GM19240 (cell line): ENCODE measurements around the gene ACTN1.

Experiments
- DNase-seq: peaks from one replicate; pipeline ENCODE4 v3.0.0; 2011; ENCODE audit warnings: low spot score; ENCODE audit not compliant: insufficient read length

ACTN1 gene

DNA sequence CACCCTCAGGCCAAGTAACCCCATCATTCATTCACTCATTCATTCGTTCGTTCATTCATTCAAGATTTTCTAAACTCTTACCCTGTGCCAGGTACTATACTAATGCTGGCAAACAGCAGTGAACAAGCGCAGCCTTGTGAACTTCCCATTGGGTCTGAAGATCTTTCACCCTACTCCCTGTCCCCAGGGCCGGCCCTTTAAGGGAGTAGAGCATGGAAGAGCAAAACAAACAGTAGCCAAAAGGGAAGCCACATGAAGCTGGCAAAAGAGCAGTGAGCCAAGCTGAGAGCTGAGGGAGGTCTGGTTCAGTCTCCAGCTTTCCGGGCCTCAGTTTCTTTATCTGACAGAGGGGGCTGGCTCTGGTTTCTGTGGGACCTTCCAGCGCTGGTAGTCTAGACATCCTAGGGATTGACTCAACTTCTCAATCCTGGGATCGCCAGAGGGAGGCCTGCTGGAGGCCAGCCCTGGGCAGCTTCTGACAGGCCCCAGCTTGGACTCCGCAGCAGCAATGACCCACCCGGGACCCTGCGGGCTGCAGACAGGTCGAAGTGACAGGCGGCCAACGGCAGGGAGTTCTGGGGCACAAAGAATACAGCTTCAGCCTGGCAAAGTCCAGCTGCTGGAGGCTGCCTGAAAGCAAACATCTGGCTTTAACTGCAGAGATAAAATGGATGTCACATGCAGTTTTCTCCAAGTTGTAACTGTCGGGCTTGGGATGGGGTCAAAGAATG, 27.1 kb downstream of the ACTN1 start:
- DNase-seq: no peak

DNA sequence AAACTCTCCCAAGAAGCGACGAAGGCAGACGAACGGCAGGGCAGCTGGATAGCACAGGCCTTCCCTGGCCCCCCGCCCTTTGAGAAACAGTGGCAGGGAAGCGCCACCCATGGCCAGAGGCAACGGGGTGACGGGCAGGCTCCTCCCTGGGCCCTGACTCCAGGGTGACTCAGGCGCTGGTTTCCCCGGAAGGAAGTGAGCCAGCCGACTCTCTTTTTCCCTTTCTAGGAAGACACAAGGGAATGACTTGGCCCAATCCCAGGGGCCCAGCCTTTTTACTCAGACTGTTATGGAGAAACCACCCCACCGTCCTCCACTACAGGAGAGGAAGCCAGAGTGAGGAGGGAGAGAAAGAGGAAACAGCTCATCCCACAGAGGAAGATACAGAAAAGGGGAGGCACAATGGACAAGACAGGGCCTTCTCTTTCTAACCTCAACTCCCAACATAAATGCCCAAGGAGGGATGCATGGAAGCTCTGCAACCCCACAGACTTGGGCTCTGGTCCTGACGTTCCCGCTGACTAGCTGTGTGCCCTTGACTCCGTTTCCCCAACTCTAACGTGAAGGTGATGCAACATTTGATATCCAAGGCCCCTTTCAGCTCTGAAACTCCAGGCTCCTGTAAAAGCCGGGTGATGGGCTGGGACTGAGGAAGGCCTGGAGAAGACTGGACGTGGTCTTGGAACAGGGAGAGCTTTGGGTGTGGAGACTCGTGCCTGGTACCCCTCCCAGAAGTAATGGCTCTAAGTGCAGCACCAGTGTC, 27.9 kb downstream of the ACTN1 start:
- no peak for DNase-seq

DNA sequence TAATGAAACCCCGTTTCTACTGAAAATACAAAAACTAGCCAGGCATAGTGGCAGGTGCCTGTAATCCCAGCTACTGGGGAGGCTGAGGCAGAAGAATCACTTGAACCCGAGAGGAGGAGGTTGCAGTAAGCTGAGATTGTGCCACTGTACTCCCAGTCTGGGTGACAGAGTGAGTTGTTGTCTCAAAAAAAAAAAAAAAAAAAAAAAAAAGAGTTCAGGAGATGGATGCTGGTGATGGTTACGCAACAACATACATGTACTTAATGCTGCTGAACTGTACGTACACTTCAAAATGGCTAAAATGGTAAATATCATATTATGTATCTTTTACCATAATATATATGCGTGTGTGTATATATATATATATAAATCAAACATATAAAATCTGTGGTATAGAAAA, 29.0 kb downstream of the ACTN1 start:
- DNase-seq: no peak

DNA sequence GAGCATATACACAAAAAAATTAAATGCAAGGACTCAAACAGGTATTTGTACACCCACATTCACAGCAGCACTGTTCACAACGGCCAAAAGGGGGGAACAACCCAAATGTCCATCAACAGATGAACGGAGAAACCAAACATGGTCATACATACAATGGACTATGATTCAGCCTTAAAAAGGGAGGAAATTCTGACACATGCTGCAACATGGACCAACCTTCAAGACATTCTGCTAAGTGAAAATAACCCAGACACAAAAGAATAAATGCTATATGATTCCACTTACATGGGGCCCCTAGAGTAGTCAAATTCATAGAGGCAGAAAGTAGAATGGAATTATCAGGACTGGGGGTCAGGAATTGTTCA, 29.5 kb downstream of the ACTN1 start:
- no peak for DNase-seq

DNA sequence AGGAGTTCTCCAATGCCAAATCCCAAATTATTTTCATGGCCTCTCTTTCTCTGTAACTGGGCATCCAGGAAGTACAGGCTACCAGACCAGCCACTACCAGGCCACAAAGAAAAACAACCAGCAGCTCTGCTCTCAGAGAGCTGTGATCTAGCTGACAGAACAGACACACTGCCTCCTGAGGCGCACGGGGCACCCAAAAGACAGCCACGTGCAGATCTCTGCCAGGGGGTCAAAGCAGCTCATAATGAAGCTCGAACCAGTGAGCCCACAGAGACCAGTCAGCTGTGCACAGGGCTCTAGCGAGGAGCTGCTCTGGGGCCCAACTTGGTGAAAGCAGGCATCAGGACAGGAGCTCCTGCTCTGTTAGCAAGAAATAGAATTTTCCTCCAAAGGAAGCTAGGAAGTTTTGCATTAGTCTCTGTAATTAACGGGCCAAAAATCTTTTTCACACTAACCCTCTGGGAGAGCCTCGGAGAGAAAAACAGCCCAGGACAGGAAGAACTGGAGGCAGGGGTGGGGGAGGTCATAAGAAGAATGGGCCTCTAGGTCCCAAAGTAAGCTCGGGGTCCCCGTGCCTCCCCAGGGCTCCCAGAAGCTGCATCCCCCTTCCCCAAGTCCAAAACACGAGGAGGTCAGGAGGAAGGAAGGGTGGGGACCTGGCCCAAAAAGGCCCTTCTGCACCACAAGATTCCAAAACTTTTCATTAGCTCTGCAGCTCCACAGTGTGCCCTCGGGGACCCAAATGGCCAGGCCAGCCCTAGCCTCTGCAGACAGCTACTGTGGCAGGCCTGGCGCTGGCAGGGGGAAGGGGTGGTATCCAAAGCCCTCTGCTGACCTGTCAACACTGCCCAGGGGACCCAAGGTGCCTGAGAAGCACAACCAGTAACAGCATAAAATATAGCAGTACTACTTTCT, 30.2 kb downstream of the ACTN1 start:
- no peak for DNase-seq

DNA sequence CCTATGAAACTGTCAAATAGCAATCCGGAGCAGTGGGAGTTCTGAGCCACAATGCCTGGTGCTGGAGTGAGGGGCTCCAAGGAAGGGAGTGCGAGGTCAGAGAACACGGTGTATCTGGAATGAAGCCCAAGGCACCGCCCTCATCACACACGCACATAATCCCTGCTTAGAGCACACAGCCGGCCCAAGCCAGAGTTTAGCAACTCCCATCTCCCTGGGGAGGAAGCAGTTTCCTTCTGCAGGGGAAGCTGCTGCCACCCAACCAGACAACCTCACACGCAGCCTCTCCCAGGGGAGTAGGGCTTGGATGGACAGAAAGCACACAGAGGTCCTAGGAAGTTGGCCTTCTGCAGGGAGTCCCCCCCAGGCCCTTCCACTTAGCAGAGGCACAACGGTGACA, 31.3 kb downstream of the ACTN1 start:
- DNase-seq: no peak

DNA sequence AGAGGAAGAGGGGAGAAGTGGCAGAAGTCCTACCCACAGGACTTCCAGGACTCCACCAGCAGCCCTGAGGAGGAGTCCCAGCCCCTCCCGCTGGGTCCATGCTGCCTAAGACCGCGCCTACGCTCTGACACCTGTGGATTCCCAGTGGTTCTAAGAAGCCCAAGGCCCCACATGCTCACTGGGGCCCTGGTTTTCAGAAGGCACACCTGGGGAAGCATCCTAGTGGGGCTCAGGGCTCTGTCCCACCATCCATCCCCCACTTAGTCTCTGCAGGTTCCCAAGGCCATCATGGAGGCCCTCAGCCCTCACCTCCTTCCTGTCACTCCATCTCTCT, 32.6 kb downstream of the ACTN1 start:
- no peak for DNase-seq

DNA sequence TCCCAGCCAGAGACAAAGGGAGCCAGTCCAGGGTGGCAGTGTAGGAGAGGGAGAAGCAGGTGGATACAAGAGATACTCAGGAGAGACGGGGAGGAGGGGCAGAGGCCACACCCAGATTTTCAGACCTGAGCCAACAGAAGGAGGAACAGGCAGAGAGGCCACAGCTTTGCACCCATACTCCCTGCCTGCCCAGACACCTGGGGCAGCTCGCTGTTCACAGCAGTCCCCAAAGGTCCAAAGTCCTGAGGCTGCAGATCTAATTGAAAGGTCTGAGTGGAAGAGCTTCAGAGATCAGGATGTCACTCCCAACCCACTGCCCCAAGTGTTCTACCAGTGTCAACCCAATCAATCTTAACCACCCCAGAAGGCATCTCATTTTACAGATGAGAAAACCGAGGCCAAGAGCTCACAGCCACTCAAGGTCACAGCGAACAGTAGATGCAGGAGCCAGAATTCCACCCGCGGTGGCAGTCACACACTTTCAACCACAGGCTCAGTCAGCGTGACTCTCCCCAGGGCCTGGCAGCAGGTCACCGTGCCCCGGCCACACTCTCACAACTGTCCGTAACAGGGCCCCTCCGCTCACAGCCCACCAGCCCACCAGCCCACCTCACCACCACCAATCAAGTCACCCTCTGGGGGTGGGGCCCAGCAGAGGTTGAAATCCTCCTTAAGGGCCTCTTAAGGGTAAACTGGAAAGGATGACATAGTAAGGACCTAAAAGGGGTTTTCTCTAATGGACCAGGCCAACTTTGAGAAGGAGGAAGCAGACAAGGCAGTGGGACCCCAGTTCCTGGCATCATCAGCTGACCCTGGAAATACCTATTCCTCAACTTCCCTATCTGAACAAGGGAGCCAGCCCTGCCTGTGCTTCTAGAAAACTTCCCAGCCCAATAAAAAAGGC, 33.3 kb downstream of the ACTN1 start:
- DNase-seq: no peak

DNA sequence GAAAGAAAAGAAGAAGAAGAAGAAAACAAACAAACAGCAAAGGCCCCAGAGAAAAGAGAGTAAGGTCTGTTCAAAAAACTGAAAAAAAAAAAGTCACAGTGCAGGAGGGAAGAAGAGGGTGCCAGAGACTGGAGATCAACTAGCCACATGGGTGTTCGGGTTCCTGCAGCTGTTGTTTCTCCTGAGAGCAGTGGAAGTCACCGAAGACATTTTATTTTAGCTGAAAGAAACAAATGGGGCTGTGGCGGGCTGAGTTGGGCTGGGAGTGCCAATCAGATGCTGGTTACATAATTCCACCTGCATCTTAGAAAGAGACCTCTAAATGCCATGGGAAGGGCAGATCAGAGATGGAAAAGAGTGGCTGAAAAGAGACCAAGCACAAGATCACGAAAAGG, 33.9 kb downstream of the ACTN1 start:
- no peak for DNase-seq

DNA sequence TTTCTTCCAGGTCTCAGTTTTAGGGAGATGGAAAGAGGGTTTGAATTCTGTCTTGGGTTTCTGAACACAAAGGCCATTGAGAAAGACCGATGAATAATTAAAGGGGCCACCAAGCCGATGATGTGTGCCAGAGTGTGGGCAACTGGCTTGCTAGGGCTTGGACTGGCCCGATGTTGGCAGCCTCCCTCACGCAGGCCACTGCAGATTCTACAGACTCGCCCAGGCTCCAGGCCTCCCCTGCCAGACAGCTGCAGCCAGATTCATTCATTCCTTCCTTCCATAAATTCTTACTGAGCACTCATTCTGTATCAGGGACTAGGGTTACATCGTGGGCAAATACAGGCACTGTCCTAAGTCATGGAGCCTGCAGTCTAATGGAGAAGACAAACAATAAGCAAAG, 34.9 kb downstream of the ACTN1 start:
- no peak for DNase-seq

DNA sequence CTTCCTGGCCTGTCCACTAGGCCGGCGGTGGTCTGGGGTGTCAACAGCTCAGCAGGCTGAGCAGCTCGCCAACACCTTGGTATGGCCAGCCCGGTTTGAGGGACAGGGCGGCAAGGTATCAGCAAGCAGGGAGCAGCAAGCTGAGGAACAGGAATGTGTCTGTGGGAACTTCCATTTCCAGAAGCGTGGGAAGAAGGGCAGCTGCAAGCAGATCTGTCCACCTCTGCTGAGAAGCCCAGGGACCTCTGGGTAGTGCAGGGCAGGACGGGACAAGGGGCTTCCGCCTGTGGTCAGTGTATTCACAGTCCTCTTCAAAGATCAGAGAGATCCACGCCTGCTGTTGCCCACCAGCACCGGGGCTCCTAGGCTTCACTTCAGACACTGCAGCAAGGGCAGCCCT, 36.0 kb downstream of the ACTN1 start:
- no peak for DNase-seq

DNA sequence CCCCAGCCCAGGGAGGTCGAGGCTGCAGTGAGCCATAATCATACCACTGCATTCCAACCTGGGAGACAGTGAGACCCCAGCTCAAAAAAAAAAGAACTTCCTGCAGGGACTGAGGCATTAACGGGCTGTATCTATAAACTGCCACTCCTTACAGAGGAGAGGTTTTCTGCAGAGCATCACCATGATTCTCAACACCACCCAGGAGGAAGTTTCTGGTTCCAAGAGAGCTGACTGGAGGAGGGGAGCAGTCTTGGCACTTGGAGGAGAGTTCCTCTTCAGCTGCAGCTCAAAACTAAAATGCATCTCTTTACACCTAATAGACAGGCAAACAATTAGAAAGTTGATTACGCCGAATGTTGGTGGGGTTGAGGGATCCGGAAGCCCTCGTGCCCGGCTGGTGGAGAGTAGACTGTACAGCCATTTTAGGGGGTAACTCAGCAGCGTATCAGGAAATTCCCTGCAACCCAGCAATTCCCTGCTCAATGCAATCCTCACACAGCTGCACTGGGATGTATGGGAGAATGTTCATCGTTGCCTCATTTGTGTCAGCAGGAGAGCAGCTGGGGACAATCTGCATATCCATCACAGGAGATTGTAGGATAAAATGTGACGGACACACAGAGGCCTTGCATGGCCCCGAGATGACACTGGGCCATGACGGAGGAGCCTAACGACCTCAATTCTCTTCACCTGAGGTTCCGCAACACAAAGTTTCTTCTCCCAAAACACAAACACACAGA, 36.6 kb downstream of the ACTN1 start:
- no peak for DNase-seq

DNA sequence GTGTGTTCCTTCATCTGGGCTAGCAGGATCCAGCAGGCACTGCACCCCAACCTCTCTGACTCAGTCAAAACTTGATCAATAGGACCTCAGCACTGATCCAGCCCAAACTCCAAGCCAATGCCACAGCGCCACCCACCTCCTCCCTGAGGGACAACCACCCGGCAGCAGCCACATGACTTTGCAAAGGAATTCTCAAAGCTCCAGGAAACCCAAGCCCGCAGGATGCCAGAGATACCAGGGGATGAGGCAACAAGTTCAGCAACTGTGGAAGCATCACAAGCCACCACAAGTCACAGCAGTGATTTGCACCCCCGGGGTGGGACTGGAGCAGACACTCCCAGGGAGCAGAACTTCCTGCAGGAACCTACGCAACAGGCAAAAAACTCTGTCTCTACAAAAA, 37.3 kb downstream of the ACTN1 start:
- DNase-seq: no peak

DNA sequence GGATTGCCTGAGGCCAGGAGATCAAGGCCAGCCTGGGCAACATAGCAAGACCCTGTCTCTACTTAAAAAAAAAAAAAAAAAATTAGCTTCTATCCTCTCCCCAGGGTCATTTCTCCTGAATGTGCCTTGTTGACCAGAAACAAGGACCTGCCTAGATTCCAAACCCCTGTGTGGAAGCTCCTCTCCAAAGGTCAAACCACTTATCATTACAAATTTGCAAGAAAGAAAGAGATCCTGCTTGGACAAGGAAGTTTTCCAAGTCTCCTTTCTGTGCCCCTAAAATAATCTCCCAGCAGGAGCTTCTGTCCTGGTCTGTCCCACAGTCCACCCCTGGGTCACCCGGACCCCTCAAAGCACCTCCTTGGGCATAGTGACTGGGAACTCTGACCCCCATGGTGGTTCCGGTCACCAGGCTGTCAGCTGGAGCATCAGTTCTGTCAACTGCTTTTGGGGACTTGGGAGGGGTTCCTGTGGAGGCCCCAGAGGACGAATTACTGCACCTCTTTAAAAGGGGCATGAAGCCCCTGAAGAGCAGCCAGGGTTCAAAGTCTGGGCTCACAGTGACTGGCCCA, 38.4 kb downstream of the ACTN1 start:
- no peak for DNase-seq

DNA sequence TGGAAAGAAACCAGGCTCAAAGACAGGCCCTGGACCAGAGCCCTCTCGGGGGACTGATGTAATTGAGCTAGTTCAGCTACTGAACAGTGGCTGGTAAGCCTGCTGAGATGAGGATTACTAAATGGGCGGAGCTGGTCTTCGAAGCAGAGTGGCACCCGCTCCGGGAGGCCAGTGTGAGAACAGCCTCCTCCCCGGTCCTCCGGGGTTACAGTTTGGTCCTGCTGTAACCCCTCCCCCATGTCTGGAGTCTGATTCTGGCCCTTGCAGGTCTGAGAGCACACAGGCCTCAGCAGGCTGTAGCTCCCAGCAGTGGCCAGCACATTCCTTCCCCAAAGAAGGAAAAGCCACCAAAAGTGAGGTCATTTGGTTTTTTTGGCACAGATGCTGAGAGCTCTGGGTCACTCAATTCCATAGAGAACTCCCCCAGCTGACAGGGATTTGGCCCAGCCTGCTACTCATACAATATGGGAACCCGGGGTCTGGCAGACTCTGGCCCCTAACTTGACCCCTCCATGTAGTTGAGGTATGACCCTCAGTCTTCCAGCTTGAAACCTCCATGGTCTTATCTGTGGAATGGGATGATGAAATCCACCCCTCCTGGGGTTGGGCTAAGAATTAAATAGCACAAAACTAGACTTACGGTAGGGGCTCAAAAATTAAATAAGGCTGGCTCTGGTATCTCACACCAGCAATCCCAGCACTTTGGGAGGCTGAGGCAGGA, 39.0 kb downstream of the ACTN1 start:
- no peak for DNase-seq

DNA sequence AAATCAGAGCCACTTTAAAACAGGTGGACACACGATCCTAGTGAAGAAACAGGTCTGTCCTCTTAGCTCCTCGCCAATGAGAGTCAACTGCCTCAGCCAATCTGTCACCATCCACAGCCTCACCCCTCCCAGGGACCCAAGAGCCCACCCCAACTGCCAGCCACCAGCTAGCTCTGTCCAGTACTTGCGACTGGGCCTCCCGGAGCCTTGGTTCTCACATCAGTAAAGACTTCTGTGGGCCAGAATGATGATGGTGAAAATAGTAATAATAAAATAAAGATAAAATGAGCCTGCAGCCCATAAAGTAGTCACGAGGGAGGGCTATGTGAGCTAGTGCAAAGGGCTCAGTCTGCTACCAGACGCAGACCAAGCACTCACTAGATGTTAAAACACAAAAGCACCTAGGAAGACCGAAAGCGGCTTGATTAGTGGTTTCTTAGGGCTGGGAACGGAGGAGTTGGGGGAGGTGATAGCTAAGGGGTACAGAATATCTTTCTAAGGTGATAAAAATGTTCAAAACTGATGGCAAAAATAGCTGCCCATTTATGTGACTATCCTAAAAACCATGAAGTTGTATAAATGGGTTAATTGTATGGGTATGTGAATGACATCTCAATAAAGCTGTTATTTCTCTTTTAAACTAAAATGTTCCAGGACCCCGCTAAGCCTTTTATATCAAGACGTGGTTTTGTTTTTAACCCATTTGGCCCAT, 39.8 kb downstream of the ACTN1 start:
- no peak for DNase-seq

DNA sequence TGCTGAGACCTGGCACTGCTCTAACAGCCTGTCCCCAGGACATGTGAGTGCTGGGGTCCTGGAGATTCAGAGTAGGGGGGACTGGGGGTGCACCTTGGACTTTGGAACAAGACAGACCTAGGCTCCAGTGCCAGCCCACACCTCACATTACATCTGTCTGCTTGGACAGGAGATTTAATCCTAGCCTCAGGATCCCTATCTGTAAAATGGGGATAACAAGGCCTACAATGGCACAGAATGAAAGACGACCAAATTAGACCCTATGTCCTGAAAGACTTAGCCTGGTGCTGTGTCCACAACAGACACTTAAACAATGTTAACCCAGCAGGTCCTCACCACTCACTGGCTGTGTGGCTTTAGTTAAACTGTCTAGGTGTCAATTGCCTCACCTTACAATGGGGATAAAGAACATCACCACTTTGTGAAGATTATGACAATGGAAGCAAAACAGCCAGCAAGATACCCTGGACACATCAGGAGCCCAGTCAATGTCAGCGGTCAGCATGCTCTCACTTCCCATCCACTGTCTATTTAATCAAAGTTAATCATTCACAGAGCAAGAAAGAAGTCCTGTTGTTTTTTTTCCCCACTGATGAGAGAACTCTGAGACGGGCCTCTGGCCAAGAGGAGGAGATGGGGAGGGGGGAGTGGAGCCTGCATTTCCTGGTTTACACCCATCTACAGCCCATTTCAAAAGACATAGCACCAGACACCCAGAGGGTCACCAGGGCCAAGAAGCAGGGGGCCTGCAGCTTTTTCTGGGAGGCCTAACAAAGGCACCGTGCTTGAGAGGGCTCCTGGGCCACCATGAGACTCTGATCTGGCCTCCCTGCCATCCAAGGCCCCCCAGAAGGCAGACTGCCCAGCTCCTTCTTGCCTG, 40.6 kb downstream of the ACTN1 start:
- no peak for DNase-seq
